Fibroblast of mammary gland (primary cell): ENCODE measurements around the gene CPNE7.

Experiments
- DNase-seq: peaks from one replicate; pipeline ENCODE4 v3.0.0-alpha.2; 2010; ENCODE audit warnings: low read depth
- H3K4me3 ChIP-seq: 2 replicates; pipeline ENCODE4 v1.5.1; 2011; ENCODE audit warnings: low read depth, mild to moderate bottlenecking, low read length, moderate library complexity; ENCODE audit not compliant: control insufficient read depth
- TF ChIP-seq, protein P1 (sequence below): conservative IDR thresholded peaks from 2 replicates; pipeline ENCODE4 v1.5.1; 2011; ENCODE audit warnings: low read depth, low read length, inconsistent platforms; ENCODE audit not compliant: control insufficient read depth, insufficient read depth

Gene CPNE7

GRCh38 chr16:89638455-89638854 lies 62.9 kb downstream of the CPNE7 start:
- TF ChIP-seq, protein P1, sequence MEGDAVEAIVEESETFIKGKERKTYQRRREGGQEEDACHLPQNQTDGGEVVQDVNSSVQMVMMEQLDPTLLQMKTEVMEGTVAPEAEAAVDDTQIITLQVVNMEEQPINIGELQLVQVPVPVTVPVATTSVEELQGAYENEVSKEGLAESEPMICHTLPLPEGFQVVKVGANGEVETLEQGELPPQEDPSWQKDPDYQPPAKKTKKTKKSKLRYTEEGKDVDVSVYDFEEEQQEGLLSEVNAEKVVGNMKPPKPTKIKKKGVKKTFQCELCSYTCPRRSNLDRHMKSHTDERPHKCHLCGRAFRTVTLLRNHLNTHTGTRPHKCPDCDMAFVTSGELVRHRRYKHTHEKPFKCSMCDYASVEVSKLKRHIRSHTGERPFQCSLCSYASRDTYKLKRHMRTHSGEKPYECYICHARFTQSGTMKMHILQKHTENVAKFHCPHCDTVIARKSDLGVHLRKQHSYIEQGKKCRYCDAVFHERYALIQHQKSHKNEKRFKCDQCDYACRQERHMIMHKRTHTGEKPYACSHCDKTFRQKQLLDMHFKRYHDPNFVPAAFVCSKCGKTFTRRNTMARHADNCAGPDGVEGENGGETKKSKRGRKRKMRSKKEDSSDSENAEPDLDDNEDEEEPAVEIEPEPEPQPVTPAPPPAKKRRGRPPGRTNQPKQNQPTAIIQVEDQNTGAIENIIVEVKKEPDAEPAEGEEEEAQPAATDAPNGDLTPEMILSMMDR, result no peak
- no peak overlapping the region for H3K4me3 ChIP-seq
- DNase-seq, result no peak

DNA sequence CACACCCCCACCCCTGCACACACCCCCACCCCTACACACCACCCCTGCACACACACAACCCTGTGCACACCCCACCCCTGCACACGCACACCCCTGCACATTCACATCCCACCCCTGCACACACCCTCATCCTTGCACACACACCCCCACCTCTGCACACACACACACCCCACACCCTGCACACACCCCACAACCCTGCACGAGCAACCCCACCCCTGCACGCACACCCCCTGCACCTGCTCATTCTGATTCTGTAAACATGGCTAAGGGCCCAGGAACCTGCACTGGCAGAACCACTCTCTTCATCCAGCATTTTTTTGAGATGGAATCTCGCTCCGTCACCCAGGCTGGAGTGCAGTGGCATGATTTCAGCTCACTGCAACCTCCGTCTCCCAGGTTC lies 63.8 kb downstream of the CPNE7 start:
- no peak overlapping the region for H3K4me3 ChIP-seq
- DNase-seq, result no peak
- TF ChIP-seq, protein P1, result no peak

GRCh38 chr16:89641458-89642119 lies 66.0 kb downstream of the CPNE7 start:
- no peak for DNase-seq
- no peak overlapping the region for H3K4me3 ChIP-seq
- TF ChIP-seq, protein P1, result no peak

DNA sequence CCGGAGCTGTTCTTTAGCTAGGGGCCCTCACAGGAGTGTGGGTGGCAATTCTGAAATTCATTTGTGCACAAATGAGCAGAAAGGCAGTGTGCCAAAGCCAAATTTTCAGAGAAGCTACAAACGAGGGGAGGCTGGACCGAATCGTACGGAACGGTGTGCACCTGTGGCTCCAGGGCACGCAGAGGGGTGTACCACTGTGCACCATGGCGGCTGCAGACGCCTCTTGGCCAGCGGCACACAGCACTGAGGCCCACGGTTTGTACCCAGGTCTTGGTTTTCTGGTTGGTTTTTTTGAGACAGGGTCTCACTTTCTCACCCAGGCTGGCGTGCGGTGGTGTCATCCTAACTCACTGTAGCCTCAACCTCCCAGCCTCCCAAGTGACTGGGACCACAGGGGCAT lies 67.0 kb downstream of the CPNE7 start:
- H3K4me3 ChIP-seq, result no peak overlapping the region
- DNase-seq, result no peak
- TF ChIP-seq, protein P1, result no peak

- no peak for DNase-seq
- no peak overlapping the region for H3K4me3 ChIP-seq
- TF ChIP-seq, protein P1, result no peak
Observed at GRCh38 chr16:89643769-89644300, 68.3 kb downstream of the CPNE7 start.

GRCh38 chr16:89645122-89645521 lies 69.6 kb downstream of the CPNE7 start:
- no peak overlapping the region for H3K4me3 ChIP-seq
- TF ChIP-seq, protein P1, result no peak
- no peak for DNase-seq
